ENCODE measurements around the gene NOPCHAP1.

The NOPCHAP1 gene

DNA sequence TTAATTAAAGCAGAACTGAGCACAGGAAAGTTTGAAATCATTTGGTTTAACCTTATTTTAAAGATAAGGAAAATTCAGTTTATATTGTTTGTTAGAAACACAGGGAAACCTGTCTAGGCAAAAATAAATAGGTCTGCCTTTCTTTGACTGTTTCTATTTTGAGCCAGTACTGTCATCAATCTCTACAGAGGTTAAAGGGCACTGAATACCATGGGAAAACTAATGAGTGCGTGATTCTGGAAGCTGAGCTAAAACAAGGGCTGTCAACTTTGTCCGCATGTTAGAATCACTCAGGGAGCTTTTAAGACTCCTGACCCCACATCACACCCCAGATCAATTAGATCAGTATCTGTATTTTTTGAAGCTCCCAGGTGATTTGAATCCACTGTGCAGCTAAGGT lies 38.8 kb downstream of the NOPCHAP1 start:
- TF ChIP-seq ZFX (IDR thresholded peaks at IDR 0.05) = no peak
- TF ChIP-seq, protein P1, sequence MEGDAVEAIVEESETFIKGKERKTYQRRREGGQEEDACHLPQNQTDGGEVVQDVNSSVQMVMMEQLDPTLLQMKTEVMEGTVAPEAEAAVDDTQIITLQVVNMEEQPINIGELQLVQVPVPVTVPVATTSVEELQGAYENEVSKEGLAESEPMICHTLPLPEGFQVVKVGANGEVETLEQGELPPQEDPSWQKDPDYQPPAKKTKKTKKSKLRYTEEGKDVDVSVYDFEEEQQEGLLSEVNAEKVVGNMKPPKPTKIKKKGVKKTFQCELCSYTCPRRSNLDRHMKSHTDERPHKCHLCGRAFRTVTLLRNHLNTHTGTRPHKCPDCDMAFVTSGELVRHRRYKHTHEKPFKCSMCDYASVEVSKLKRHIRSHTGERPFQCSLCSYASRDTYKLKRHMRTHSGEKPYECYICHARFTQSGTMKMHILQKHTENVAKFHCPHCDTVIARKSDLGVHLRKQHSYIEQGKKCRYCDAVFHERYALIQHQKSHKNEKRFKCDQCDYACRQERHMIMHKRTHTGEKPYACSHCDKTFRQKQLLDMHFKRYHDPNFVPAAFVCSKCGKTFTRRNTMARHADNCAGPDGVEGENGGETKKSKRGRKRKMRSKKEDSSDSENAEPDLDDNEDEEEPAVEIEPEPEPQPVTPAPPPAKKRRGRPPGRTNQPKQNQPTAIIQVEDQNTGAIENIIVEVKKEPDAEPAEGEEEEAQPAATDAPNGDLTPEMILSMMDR (conservative IDR thresholded peaks at IDR 0.05) = no peak
- no peak overlapping the region for H3K27ac ChIP-seq

DNA sequence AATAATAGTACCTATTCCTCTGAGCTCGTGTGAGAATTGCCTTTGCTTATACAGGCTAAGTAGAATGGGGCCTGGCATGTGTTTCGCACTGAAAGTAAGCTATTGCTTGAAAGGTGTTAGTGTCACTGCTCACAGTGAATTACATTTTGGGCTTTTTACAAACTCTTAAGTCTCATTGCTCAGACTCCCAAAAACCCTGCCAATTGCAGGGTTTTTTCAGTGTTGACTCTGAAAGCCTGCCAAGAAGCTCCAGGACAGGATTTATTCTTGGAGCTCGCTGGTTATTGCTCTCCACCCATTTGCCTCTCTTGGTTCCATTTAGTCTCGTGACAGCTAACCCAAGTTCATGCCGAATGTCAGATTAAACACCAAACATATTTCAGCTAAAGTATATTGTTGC lies 39.8 kb downstream of the NOPCHAP1 start:
- no peak for TF ChIP-seq ZFX (IDR thresholded peaks at IDR 0.05)
- TF ChIP-seq, protein P1 (conservative IDR thresholded peaks at IDR 0.05) = no peak
- no peak overlapping the region for H3K27ac ChIP-seq

DNA sequence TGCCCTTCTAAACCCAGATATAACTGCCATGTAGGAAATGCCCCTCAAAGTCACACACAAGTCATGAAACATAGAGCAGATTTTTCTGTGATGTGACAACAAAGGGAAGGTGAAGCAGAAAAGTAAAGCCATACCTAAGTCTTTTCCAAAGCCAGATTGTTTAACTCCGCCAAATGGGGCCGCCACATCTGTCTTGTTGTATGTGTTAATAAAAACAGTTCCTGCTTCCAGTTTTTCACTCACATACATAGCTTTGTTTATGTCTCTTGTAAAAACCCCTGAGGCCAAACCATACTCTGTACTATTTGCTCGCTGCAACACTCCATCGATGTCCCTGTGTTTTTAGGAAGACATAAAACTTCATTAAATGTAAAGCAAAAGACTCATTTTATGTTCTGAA lies 40.3 kb downstream of the NOPCHAP1 start:
- no peak overlapping the region for H3K27ac ChIP-seq
- TF ChIP-seq, protein P1 (conservative IDR thresholded peaks at IDR 0.05) = no peak
- no peak for TF ChIP-seq ZFX (IDR thresholded peaks at IDR 0.05)

DNA sequence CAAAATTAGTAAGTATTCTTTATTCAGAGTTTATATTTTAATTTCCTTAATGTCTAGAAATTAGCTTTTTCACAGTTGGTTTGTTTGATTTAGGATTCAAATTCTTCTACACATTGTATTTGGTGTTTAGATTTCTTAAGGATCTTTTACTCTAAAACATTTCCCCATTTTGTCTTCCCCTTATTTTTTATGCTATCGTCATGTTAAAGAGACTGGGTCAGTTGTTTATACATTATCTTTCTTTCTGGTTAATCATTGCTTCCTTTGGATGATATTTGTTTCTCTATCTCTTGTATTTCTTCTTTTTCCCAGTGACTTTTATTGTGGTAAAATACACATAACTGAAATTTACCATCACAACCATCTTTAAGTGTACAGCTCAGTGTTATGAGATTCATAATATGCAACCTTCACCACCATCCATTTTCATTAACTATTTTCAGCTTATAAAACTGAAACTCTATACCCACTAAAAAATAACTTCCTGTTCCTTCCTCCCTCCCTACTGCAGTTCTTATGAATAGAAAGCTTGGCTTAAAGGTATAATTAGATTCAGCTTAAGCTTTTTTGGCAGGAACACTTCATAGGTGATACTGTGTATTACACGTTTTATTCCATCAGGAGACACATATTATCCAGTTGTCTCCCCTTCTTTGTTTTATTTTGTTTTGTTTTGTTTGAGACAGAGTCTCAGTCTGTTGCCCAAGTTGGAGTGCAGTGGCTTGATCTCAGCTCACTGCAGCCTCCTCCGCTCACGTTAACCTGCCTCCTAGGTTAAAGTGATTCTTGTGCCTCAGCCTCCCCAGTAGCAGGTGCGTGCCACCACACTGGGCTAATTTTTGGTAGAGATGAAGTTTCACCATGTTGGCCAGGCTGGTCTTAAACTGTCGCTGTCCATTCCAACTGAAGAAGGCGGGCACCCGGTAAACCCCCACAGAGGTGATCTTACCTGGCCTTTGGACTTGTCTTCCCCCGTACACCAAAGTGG lies 45.0 kb downstream of the NOPCHAP1 start:
- H3K27ac ChIP-seq = no peak overlapping the region
- TF ChIP-seq, protein P1 (conservative IDR thresholded peaks at IDR 0.05) = no peak
- no peak for TF ChIP-seq ZFX (IDR thresholded peaks at IDR 0.05)

DNA sequence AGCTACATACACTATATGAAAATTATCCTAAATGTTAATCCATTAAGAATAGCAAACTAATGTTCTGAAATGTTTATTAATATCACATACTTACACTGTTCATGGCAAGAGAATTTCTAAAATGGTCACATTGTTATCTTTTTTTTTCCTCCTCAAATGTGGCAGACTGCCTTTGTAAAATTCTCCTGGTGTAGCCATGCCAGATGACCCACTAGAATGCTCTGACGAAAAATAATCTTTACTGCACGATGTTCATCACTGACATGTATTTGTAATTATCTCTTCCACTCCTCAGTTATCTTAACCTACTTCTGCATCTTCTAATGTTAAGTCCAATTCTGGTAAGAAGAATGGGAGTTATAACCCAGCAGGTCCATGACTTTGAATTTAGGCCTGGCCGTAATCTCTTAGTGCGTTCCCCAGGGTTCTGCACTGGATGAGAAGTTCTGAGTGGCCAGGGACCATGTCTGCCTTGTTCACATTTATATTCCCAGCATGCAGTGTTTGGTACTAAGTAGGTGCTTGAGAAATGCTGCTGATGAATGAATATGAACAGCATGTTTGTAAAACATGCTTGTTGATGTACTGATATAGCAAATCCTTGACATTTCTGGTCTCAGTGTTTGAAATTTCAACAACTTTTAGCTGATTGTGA lies 46.7 kb downstream of the NOPCHAP1 start:
- H3K27ac ChIP-seq = no peak overlapping the region

DNA sequence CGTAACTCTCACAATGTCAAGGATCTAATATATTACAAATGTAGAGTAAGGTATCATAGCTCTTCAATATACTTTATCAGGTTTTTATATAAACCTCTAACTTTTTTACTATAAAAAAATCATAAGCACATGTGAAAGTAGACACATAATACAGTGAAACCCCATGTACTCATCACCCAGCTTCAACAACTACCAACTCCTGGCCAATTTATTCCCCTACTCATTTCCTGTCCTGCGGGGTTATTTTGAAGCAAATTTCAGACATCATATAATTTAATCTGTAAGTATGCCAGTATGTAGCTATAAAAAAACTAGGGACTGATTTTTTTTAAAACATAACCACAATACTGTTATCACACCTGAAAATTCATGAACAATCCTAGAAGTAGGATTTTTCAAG lies 47.7 kb downstream of the NOPCHAP1 start:
- TF ChIP-seq, protein P1 (conservative IDR thresholded peaks at IDR 0.05) = no peak
- no peak for TF ChIP-seq ZFX (IDR thresholded peaks at IDR 0.05)
- no peak overlapping the region for H3K27ac ChIP-seq

More for the DNA sequence above, 46.7 kb downstream of the NOPCHAP1 start:
- TF ChIP-seq, protein P1 (conservative IDR thresholded peaks at IDR 0.05) = no peak
- TF ChIP-seq ZFX (IDR thresholded peaks at IDR 0.05) = no peak
